Dermis microvascular lymphatic vessel endothelial cell (primary cell): ENCODE data around the gene CCNL1. TPM values are rescaled to one million over a fixed set of nuclear protein-coding genes. Genes with fewer than 3 reads are reported as not detected.

ENCODE experiments used
- DNase-seq, 2 donors: peaks; one replicate each; pipeline versions ENCODE4 v3.0.0 to v3.0.0-alpha.2; 2010; ENCODE audit warnings: low read depth in 2 of 2
- total RNA-seq: library from RNA; depleted of rRNA; stranded (reverse); fragments of >200 nt; gene quantifications from 2 replicates; pipeline ENCODE4 v1.2.1, GENCODE V29; 2014

CCNL1 gene
- total RNA-seq, 1 donor from 2014 or later = 78.8 TPM

GRCh38 chr3:157126365-157126764 is 33.6 kb downstream of the CCNL1 start:
- DNase-seq = no peak

GRCh38 chr3:157125101-157125500 is 34.8 kb downstream of the CCNL1 start:
- no peak for DNase-seq

DNA sequence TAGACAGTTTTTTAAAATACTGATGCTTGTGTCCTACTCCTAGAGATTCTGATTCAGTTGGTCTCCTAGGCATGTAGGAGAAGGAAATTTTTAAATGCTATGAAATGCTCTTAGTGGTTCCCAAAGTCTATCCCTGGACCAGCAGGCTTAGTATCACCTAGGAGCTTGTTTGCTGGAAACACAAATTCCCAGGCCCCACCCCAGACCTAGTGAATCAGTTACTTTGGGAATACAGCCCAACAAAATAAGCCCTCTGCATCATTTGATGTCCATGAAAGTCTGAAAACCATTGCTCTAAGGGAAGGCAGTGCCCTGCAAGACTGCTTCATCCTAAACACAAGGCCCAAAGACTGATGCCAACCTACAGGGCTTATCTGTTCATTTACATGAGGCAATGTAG is 36.3 kb downstream of the CCNL1 start:
- no peak for DNase-seq

GRCh38 chr3:157122832-157123427 is 37.0 kb downstream of the CCNL1 start:
- no peak for DNase-seq

DNA sequence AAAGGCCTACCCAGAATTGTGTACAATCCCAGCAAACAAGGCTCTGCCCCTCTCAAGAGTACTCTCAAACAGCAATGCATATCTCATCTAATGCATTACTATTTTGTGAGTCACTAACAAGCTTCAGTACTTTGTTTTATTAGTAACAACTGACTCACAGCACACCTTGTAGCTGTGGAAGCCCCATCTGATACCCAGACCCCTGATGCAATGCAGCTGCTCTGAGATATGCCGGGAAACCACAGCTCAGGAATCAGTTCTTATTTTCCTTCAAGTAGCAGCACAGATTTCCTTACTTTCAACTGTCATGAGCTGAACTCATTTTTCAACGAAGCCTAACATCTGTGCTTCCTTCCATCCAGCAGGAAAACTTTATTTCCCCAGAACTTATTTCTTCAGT is 37.8 kb downstream of the CCNL1 start:
- peak in 1 of 2 donors; percentile 48 for DNase-seq

GRCh38 chr3:157121522-157121921 is 38.4 kb downstream of the CCNL1 start:
- DNase-seq = no peak

DNA sequence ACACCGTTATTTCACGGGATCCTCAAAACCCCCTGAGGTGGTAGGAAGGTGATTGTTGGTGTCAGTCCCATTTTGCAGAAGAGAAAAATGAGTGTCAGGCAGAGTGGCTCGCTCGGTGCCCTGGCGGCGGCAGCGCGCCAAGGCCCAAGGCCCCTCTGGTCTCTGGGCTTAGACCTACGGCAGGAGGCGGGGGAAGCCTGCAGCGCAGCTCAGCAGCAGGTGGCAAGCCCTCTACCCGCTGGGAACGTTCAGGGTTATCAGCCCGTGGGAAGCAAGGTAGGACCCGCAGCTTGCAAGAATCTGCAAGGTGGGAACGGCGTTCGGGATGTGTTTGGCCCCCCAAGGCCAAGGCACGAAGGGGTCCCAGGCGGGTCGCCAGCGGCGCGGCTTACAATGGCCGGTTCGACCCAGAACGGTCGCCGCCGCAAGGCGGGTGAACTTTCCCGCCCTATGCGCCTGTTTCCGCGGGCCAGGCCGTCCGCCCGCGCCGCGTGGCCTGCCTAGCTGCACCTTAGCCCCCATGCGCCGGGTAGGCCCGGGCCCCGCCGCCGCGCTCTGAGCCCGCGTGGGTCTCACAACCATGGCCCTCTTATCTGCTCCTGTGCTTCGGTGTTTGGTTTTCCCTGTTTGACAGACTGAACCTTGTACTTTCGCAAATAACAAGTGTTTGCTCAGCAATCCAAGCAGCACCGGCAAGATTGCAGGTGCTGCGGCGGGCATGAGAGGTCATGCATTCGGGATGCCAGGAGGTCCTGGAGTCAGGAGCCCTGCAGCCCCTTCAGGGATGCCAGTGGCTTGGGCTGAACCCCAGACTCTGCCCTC is 39.7 kb downstream of the CCNL1 start:
- no peak for DNase-seq

GRCh38 chr3:157119369-157119951 is 40.5 kb downstream of the CCNL1 start:
- DNase-seq = no peak

DNA sequence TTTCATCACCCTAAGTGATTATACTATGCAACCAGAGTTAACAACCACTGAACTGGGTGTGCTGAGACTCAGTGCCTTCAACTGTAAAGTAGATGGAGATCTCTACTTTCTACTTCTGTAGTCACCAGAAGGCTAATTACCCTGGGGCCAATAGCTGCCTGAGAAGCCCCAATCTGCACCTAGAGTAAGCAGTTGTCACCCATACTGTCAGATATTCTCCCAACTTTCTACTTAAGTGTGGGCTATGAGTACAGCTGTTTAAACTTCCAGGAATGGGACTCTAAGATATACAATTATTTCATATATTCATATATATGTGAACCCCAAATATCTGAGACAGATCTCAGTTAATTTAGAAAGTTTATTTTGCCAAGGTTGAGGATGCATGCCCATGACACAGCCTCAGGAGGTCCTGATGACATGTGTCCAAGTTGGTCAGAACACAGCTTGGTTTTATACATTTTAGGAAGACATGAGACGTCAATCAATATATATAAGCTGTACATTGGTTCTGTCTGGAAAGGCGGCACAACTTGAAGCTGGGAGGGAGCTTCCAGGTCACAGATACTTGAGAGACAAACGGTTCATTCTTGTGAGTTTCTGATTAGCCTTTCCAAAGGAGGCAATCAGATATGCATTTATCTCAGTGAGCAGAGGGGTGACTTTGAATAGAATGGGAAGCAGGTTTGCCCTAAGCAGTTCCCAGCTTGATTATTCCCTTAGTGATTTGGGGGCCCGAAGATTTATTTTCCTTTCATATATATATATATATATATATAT is 41.9 kb downstream of the CCNL1 start:
- DNase-seq = no peak

DNA sequence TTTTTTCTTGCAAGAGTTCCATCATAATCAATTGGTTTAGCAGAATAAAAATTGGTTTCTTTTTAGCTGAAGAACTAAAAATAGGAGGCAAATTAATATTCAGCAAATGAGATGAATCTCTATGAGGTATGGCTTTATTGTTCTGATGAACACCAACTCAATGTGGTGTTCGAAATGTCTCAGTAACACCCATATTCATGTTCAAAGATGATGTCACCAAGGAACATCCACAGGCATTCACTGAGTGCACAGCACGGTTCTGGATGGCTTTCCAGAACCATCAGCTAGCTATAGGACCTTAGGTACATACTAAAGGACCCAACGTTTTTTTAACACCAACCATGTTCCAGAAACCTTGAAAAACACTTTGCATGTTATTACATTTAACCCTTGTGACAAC is 42.7 kb downstream of the CCNL1 start:
- no peak for DNase-seq

DNA sequence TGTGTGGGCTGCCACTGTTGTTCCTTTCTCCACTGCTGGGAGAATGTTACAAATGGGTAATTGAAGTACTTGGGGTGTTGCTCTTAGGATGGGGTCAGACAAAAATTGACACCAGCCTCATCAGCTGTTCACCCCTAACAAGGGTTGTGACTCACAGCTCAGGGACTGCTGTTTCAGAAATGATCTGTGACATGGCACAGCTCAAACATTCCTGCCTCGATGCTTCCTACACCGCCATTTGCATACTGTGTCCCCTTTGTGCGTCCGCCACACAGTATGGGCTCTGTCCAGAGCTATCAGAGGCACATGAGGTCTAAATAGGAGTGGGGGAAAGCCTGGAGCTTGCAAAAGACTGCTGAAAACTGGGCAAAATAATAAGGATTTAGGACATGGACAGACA is 43.9 kb downstream of the CCNL1 start:
- DNase-seq = no peak

GRCh38 chr3:157115069-157116006 is 44.6 kb downstream of the CCNL1 start:
- peak in 1 of 2 donors; percentile 26 for DNase-seq

- no peak for DNase-seq
Measured at GRCh38 chr3:157113832-157114505, 46.0 kb downstream of the CCNL1 start.

DNA sequence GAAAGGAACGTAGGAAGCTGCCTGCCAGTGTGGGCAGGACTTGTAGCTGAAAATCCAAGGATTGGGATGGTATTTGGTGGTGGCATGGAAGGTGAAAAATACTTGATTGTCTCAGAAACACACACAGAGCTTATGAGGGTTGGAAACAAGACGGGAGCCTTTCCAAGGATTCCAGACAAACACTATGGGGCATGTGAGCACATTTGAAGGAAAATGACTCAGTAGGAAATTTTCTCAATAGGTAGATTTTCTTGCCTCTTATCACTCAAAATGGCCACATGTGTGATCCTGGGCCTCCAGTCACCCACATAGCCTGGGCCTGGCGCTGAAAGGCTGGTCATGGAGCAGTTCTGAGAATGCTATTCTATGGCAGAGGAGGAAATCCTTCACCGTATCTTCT is 47.4 kb downstream of the CCNL1 start:
- no peak for DNase-seq

- no peak for DNase-seq
Measured at GRCh38 chr3:157111518-157111917, 48.4 kb downstream of the CCNL1 start.

GRCh38 chr3:157110761-157111278 is 49.1 kb downstream of the CCNL1 start:
- no peak for DNase-seq

- DNase-seq = no peak
Measured at GRCh38 chr3:157109267-157110141, 50.4 kb downstream of the CCNL1 start.

GRCh38 chr3:157107644-157108133 is 52.3 kb downstream of the CCNL1 start:
- DNase-seq = no peak

DNA sequence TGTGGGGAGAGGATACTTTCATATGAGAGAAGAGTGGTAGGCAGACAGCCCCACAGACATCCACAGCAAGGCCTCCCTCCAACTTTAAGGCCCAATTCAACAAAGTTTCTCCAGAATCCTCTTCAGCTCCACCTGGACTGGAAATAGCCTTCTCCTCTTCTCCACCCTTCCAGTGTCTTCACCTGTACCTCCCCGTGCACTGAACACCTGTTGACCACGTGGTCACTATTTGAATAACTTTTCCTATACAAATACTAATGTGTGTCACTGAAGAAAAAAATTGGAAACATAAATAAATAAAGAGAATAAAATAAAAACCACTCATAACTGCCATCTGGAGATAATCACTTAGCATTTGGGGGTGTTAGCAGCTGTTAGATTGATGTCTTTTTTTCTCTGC is 52.9 kb downstream of the CCNL1 start:
- no peak for DNase-seq
